Measurements from ENCODE around the gene DCLK1.

DCLK1 gene

DNA sequence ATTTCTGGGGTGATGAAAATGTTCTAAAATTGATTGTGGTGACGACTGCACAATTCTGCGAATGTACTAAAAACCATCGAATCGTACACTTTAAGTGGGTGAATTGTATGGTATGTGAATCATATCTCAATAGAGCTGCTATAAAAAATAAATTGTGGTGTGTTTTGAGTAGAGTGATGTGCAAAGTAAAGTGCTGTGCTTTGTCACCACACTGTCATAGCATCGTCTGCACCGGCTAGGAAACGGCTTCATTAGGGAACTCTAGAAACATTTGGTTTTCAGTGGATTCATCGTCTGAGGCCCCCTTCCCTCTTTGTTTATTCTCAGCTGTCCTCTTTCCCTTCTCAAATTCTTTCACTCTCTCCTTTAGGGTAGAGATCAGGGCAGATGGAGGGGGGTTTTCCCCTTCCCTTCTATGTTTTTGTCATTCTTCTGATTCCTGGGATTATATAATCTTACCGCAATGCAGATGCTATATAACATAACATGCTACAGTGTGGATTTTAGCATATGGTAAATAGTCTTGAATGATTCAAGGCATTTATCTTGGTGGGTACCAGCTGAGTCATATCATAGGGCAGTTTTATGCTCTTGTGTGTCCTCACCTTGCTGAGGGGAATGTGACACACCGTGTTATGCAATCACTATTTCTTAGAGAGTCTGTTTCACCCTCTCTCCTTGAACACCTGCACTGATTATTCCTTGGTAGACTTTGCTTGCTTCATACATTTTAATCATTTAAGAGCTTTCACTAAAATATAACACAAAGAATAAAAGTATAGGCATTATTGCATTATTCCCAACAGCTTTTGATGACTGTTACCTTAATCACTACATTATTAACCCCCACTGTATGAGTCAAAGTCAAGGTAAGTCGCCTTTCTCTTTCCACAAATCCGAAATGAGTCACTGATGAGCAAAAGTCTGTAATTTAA lies 239.4 kb downstream of the DCLK1 start:
- DNase-seq, result no peak

DNA sequence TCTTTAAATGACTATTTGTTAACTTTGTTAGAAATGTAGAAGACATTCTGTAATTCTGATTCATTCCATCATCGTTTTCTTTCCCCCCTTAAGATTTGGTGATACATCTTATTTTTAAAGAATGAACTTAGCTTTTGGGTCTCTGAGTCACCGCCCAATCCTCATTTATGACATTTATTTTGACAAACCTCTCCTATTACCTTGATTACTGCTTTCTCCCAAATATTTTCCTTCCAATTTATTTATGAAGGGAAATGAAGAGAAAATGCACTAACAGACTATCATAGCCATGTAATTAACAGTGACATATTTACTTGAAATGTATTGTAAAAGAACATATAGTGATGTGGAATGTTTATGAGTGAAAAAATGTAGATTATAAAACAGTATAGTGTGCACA lies 241.6 kb downstream of the DCLK1 start:
- DNase-seq, result no peak

DNA sequence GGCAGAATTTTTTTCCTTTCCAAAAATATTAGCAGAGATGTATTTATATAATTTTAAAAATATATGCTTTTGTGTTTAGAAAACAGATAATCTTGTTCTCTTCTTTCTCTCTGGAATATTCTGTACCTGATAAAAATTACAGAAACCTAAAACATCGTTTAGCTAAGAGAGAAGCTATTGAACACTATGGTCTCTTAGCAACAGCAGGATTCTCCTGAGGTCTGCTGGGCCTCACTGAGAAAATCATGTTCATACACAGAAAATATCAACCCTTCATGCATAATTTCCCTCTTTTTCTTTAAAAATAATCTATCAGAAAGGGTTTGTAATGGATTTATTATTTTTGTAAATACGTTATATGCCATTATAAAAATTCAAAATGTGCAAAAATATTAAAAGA lies 242.2 kb downstream of the DCLK1 start:
- DNase-seq, result no peak

- DNase-seq, result no peak
Measured at GRCh38 chr13:35888457-35888883, 242.7 kb downstream of the DCLK1 start.

- no peak for DNase-seq
Measured at GRCh38 chr13:35887115-35887666, 244.0 kb downstream of the DCLK1 start.

GRCh38 chr13:35886332-35887114 lies 244.7 kb downstream of the DCLK1 start:
- no peak for DNase-seq

- no peak for DNase-seq
Measured at GRCh38 chr13:35884211-35884760, 246.9 kb downstream of the DCLK1 start.

DNA sequence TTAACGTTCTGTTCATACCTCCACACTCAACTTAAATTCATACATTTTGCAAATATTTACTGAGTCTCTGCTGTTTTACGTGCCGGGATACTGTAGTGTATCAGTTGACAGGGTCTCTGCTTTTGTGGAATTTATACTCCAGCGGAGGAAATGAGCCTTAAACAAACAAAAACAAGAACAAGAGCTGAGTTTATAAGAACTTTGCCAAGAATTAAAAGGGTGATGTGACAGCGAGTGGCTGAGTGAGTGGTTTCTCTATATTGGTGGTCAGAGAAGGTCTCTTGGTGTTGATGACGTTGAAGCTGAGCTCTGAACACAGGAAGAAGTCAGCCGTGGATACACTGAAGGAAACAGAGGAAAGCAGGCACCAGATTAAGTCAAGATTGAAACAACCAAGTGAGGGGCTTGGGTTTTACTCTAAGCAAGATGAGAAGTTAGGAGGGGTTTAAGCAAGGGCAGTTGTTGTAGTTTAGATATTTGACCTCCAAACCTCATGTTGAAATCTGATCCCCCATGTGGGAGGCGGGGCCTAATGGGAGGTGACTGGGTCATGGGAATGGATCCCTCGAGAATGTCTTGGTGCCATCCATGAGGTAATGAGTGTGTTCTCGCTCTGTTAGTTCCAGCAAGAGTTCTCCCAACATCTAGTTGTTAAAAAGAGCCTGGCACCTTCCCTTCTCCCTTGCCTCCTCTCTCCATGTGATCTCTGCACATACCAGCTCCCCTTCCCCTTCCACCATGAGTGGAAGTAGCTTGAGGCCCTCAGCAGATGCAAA lies 248.3 kb downstream of the DCLK1 start:
- no peak for DNase-seq

DNA sequence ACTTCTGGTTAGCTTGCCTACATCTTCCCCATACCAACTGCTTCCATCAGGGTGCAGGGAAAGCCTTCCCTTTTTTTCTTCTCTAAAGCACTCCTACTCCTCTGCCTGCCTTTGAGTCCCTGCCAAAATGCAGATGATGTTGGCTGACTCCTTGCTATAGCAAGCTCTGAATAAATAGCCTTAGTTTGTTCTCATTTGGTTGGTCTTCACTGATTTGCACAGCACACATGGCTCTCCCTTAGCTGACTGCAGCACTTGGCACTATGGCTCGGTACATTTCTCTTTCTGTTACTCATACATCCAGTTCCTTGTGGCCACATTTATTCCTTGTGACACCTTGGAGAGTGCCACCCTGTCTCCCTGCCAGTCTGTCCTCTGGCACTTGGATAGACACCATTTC lies 249.8 kb downstream of the DCLK1 start:
- DNase-seq, result no peak

DNA sequence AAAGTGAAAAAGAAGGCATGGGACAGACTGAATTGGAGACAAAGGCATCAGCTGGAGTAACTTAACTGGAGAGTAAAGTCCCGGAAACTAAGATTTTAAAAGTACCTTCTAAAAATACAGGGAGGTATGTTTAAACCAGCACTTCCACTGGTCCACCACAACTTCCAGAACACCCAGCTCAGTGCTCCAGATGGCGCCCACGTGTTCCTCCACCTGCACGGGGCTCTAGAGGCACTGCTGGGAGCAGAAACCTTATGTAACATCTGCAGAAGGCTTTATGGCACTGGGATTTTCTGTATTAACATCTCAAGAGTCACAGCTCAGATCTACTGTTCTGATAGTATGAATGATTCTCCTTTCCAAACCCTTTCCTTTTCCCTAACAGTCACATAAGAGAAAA lies 252.1 kb downstream of the DCLK1 start:
- DNase-seq, result no peak

- DNase-seq, result no peak
Measured at GRCh38 chr13:35876601-35877000, 254.6 kb downstream of the DCLK1 start.

GRCh38 chr13:35874704-35875103 lies 256.5 kb downstream of the DCLK1 start:
- no peak for DNase-seq

- DNase-seq, result no peak
Measured at GRCh38 chr13:35872369-35872768, 258.8 kb downstream of the DCLK1 start.

DNA sequence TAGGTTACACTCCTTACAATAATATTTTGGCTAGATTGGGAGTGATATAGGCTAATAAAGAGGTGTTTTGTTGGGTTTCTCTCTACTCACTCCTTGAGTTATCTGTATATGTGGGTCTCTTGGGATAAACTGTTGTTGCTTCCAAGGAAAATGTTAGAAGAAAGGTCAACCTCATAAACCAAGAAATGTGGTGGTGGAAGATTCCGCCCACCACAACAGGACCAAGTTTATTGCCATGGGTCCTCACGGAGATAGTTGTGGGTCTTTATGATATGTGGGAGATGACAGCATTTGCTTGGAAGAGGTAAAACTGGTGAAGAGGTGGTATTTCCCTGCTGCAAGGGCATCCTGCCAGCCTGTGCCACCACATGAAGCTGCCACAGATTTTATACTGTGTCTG lies 259.6 kb downstream of the DCLK1 start:
- no peak for DNase-seq

DNA sequence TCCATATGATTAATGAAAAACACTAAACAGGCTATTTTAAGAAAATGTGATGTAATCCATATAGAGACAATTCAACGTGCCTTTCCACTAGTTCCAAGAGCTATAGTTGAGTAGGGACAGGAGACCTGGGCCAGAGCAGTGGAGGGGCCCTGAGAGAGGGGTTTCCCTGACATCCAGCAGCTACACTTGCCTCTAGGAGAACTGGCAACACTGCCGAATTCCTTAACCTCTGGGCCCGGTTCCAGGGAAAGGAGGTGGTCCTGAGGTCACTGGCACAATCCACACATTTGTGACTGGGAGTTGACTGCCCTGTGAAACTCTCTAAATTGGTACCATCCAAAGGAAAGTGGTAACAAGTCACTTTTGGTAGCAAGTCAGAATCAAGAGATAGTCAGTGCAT lies 264.4 kb downstream of the DCLK1 start:
- DNase-seq, result no peak

DNA sequence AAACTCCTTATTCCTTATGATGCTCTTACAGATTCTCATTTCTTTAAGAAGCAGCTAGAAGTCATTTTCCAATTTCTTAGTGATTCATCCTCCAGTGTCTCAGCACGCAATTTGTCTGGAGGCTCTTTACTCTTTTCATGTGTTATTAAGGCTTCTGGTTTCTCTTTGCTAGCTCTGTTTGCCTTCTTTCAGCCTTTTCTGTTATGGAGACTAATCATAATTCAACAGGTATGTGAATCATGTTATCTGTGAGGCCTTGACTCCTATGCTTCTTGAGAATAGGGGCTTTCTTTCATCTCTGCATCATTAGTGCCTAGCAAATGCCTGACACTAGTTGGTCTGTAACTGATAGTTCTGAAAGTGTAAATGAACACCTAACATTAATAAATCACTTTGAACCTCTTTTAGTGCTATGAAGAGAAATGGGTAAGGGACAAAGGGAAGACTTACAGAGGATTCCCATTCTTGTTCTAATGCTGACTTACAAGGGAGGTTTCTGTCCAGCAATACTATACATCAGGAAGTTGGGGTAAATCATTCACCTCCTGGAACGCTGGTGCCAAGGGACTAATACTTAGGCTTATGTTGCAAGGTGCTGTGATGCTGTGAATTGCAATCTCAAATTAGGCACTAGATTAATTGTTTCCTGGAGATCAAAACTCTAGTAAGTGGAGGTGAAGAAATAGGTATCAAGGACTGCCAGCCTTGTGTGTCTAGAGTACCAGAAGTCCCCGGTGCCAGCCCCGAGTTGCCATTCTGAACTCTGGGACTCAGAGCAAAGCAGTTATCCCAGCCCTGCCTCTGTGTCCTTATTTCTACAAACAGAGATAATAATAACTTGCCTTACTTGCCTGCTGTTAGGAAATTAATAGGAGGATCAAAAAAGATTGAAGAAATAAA lies 265.6 kb downstream of the DCLK1 start:
- DNase-seq, result no peak

DNA sequence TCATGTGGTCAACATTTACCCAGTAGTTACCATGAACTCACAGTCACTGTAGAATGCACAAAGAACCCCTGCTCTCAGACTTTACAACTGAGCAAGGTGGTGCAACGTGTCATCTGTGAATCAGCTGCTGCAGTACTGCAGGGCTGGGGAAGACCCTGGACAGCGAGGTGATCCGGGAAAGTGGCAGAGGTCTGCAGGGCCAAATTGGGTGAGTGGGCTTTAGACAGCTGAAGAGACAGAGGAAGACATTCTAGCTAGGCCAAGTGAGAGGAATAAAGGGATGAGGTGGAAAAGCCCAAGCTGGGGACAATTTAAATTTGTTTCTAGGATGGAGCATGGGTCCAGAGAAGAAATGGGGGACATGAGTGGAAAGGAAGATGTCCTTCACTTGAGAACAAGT lies 270.5 kb downstream of the DCLK1 start:
- no peak for DNase-seq

- no peak for DNase-seq
Measured at GRCh38 chr13:35859981-35860380, 271.2 kb downstream of the DCLK1 start.

- DNase-seq, result no peak
Measured at GRCh38 chr13:35858665-35859064, 272.5 kb downstream of the DCLK1 start.

- peak; percentile 2 to 48 for DNase-seq
Measured at GRCh38 chr13:35857769-35858168, 273.4 kb downstream of the DCLK1 start.

- no peak for DNase-seq
Measured at GRCh38 chr13:35856721-35857364, 274.3 kb downstream of the DCLK1 start.

All from Kasumi-1 (cell line).